Glutamatergic neuron (in vitro differentiated cells): ENCODE measurements around the gene FSTL5. TPM values are rescaled to one million over a fixed set of nuclear protein-coding genes. Genes with fewer than 3 reads are reported as not detected.

Experiments
- DNase-seq: peaks from one replicate; pipeline ENCODE4 v3.0.0; 2022
- H3K27ac Mint-ChIP-seq: one replicate; pipeline ENCODE4 v1.8.0; 2020; ENCODE audit warnings: mild to moderate bottlenecking, mixed read lengths, inconsistent platforms; ENCODE audit not compliant: unreplicated experiment
- H3K27me3 Mint-ChIP-seq: one replicate; pipeline ENCODE4 v1.8.0; 2020; ENCODE audit warnings: mild to moderate bottlenecking, moderate library complexity, mixed read lengths, inconsistent platforms; ENCODE audit not compliant: unreplicated experiment
- H3K36me3 Mint-ChIP-seq: one replicate; pipeline ENCODE4 v1.8.0; 2020; ENCODE audit warnings: mild to moderate bottlenecking, mixed read lengths, inconsistent platforms; ENCODE audit not compliant: unreplicated experiment
- H3K4me1 Mint-ChIP-seq: one replicate; pipeline ENCODE4 v1.8.0; 2020; ENCODE audit warnings: mild to moderate bottlenecking, low read depth, mixed read lengths, inconsistent platforms; ENCODE audit not compliant: unreplicated experiment
- H3K4me3 Mint-ChIP-seq: one replicate; pipeline ENCODE4 v1.8.0; 2020; ENCODE audit warnings: mild to moderate bottlenecking, mixed read lengths, inconsistent platforms; ENCODE audit not compliant: unreplicated experiment
- H3K9me3 Mint-ChIP-seq: one replicate; pipeline ENCODE4 v1.8.0; 2020; ENCODE audit warnings: mild to moderate bottlenecking, moderate library complexity, mixed read lengths, inconsistent platforms; ENCODE audit not compliant: unreplicated experiment
- CTCF ChIP-seq: fragments of 200-600 bp; sonication (generic); IDR thresholded peaks from one replicate; pipeline ENCODE4 v1.5.0; 2021; ENCODE audit not compliant: partially characterized antibody, unreplicated experiment
- total RNA-seq: library from RNA; stranded (reverse); fragmentation: NEBNext Ultra II Directional; extraction: Animal tissue kit (Norgen Biotek cat#: 25700); gene quantifications from one replicate; pipeline ENCODE4 v1.2.1, GENCODE V29; 2021; ENCODE audit not compliant: unreplicated experiment

The FSTL5 gene
- total RNA-seq, 1 donor from 2014 or later = 9.2 TPM

DNA sequence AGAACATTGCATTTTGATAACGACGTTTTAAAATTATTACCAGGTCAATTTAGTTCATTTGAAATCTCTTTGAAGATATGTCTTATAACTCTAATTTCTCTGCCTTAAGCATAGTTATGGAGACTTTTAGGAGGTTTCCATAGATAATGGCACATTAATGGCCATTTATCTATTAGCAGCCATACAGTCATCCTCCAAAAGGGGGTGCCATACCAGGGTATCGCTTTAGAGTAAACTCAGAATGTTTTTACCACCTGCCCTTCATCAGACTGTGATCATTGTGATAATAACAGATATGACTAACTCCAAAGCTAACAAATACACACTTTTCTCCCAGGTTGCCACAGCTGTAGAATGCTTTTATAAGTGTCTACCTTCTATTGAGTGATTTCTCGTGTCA lies 461.5 kb downstream of the FSTL5 start:
- Mint-ChIP-seq H3K4me1 (no peaks in the 10 kb centered on the region), H3K4me3 (no peak overlapping the region), H3K27me3 (no peaks in the 10 kb centered on the region), H3K36me3 (no peaks in the 10 kb centered on the region), H3K27ac (no peak overlapping the region), H3K9me3 (no peaks in the 10 kb centered on the region)
- no peak for DNase-seq
- TF ChIP-seq CTCF = peak; percentile 37

GRCh38 chr4:161696944-161697343 lies 466.9 kb downstream of the FSTL5 start:
- no peak for DNase-seq
- Mint-ChIP-seq H3K9me3 (no peaks in the 10 kb centered on the region), H3K4me1 (no peaks in the 10 kb centered on the region), H3K27me3 (no peaks in the 10 kb centered on the region), H3K27ac (no peak overlapping the region), H3K36me3 (no peaks in the 10 kb centered on the region), H3K4me3 (no peak overlapping the region)
- no peak for TF ChIP-seq CTCF

DNA sequence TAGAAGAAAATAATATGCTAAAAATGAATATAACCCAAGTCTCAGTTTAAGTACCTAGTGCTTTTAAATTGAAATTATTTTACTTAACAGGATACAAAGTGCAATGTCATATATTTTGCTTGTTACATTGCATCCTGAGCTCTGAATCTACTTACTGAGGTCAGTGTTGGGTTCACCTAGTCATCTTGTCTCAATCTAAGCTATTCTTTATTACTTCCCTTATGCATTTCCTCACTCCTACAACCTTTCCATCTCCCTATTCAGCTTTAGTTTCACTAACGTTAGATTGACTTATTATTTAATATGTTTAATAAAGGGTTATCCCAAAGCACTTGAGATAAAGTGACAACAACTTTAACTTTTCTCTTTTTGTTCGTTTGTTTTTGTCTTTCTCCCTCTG lies 483.7 kb downstream of the FSTL5 start:
- Mint-ChIP-seq H3K36me3 (no peaks in the 10 kb centered on the region), H3K27ac (no peak overlapping the region), H3K9me3 (no peaks in the 10 kb centered on the region), H3K4me3 (no peak overlapping the region), H3K27me3 (no peaks in the 10 kb centered on the region), H3K4me1 (no peaks in the 10 kb centered on the region)
- no peak for DNase-seq
- TF ChIP-seq CTCF = no peak

GRCh38 chr4:161664740-161665139 lies 499.1 kb downstream of the FSTL5 start:
- no peaks in the 10 kb centered on the region for H3K9me3 Mint-ChIP-seq
- no peaks in the 10 kb centered on the region for H3K36me3 Mint-ChIP-seq
- no peak for DNase-seq
- H3K4me1 Mint-ChIP-seq = no peaks in the 10 kb centered on the region
- TF ChIP-seq CTCF = no peak
- no peak overlapping the region for H3K27ac Mint-ChIP-seq
- no peaks in the 10 kb centered on the region for H3K27me3 Mint-ChIP-seq
- no peak overlapping the region for H3K4me3 Mint-ChIP-seq

- no peaks in the 10 kb centered on the region for H3K4me1 Mint-ChIP-seq
- no peak overlapping the region for H3K27ac Mint-ChIP-seq
- H3K4me3 Mint-ChIP-seq = no peak overlapping the region
- H3K27me3 Mint-ChIP-seq = no peaks in the 10 kb centered on the region
- no peak for TF ChIP-seq CTCF
- DNase-seq = no peak
- H3K36me3 Mint-ChIP-seq = no peaks in the 10 kb centered on the region
- H3K9me3 Mint-ChIP-seq = no peaks in the 10 kb centered on the region
Measured at GRCh38 chr4:161663844-161664243, 500.0 kb downstream of the FSTL5 start.
